HEK293T (cell line): ENCODE data around the gene FAM171A1.

Experiments
- CTCF ChIA-PET: fragments of 350-600 bp; formaldehyde crosslinking; extraction: SDS; loops from one replicate; lab custom pipeline; 2021; ENCODE audit warnings: antibody characterized with exemption, inconsistent platforms; lab: Yijun Ruan, JAX
- POLR2A ChIA-PET: fragments of 350-600 bp; formaldehyde crosslinking; extraction: SDS; loops from one replicate; lab custom pipeline; 2020; ENCODE audit warnings: antibody characterized with exemption, inconsistent platforms; lab: Yijun Ruan, JAX
- DNase-seq: peaks from one replicate; pipeline ENCODE4 v3.0.0; 2012; ENCODE audit warnings: mixed read lengths; ENCODE audit errors: extremely low spot score
- ARNT ChIP-seq: fragments of 450-650 bp; IDR thresholded peaks from 2 replicates; pipeline ENCODE4 v1.6.1; 2017; ENCODE audit warnings: mild to moderate bottlenecking
- BHLHE40 ChIP-seq: fragments of 450-650 bp; IDR thresholded peaks from 2 replicates; pipeline ENCODE4 v1.6.1; 2016; ENCODE audit warnings: mild to moderate bottlenecking, moderate library complexity, borderline replicate concordance
- CTBP1 ChIP-seq: fragments of 450-650 bp; IDR thresholded peaks from 2 replicates; pipeline ENCODE4 v1.6.1; 2016; ENCODE audit warnings: borderline replicate concordance
- ELF4 ChIP-seq: fragments of 450-650 bp; IDR thresholded peaks from 2 replicates; pipeline ENCODE4 v1.6.1; 2017; ENCODE audit warnings: antibody characterized with exemption
- FOXA1 ChIP-seq: fragments of 450-650 bp; IDR thresholded peaks from 2 replicates; pipeline ENCODE4 v1.6.1; 2016; ENCODE audit warnings: mild to moderate bottlenecking
- FOXK2 ChIP-seq: fragments of 450-650 bp; IDR thresholded peaks from 2 replicates; pipeline ENCODE4 v1.6.1; 2016; ENCODE audit warnings: mild to moderate bottlenecking
- FOXM1 ChIP-seq: fragments of 450-650 bp; IDR thresholded peaks from 2 replicates; pipeline ENCODE4 v1.6.1; 2017; ENCODE audit warnings: mild to moderate bottlenecking, borderline replicate concordance
- HDGF ChIP-seq: fragments of 450-650 bp; IDR thresholded peaks from 2 replicates; pipeline ENCODE4 v1.6.1; 2017; ENCODE audit warnings: antibody characterized with exemption, borderline replicate concordance
- L3MBTL2 ChIP-seq: fragments of 450-650 bp; conservative IDR thresholded peaks from 2 replicates; pipeline ENCODE4 v1.6.1; 2016; ENCODE audit warnings: mild to moderate bottlenecking
- LEF1 ChIP-seq: fragments of 450-650 bp; IDR thresholded peaks from 2 replicates; pipeline ENCODE4 v1.6.1; 2017; ENCODE audit warnings: mild to moderate bottlenecking, borderline replicate concordance
- NFRKB ChIP-seq: fragments of 450-650 bp; IDR thresholded peaks from 2 replicates; pipeline ENCODE4 v1.6.1; 2016; ENCODE audit warnings: mild to moderate bottlenecking, moderate library complexity
- PKNOX1 ChIP-seq: fragments of 450-650 bp; IDR thresholded peaks from 2 replicates; pipeline ENCODE4 v1.6.1; 2016
- SP1 ChIP-seq: fragments of 450-650 bp; IDR thresholded peaks from 2 replicates; pipeline ENCODE4 v1.6.1; 2017
- SUZ12 ChIP-seq: fragments of 450-650 bp; IDR thresholded peaks from 2 replicates; pipeline ENCODE4 v1.6.1; 2016; ENCODE audit warnings: mild to moderate bottlenecking
- TARDBP ChIP-seq: fragments of 450-650 bp; IDR thresholded peaks from 2 replicates; pipeline ENCODE4 v1.6.1; 2016
- ZNF384 ChIP-seq: fragments of 450-650 bp; IDR thresholded peaks from 2 replicates; pipeline ENCODE4 v1.6.1; 2016

FAM171A1 gene

DNA sequence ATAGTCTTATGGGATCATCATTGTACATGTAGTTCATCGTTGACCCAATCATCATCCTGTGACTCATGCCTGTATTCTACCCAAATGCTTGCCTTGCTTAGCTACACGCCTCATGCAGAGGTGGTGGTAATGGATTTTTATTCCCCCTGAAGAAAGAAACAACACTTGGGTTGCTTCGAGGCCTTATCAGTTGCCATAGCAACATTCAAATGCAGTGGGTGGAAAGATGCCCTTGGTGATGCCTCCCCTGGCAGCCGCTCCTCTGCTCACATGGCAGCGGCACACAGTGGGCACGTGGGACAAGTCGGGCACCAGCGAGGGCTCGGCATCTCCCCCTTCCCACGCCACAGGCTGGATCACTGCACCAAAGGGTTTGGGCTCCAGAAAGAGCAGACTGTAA is 148.6 kb downstream of the FAM171A1 start:
- CTCF ChIA-PET, result no interaction called here
- no peak for DNase-seq
- POLR2A ChIA-PET, result no interaction called here
- TF ChIP-seq ZNF384, result no peak
- TF ChIP-seq SP1, result no peak
- TF ChIP-seq TARDBP, result no peak
- TF ChIP-seq LEF1, result no peak
- no peak for TF ChIP-seq NFRKB
- no peak for TF ChIP-seq FOXK2
- TF ChIP-seq ELF4, result no peak
- no peak for TF ChIP-seq ARNT
- no peak for TF ChIP-seq FOXA1
- TF ChIP-seq FOXM1, result no peak
- no peak for TF ChIP-seq BHLHE40
- no peak for TF ChIP-seq L3MBTL2
- no peak for TF ChIP-seq CTBP1
- TF ChIP-seq PKNOX1, result no peak

GRCh38 chr10:15220445-15220844 is 150.6 kb downstream of the FAM171A1 start:
- no peak for DNase-seq
- no peak for TF ChIP-seq PKNOX1
- no peak for TF ChIP-seq NFRKB
- TF ChIP-seq ZNF384, result no peak
- TF ChIP-seq SUZ12, result no peak
- no peak for TF ChIP-seq SP1
- no peak for TF ChIP-seq TARDBP
- TF ChIP-seq FOXK2, result no peak
- TF ChIP-seq HDGF, result no peak
- TF ChIP-seq CTBP1, result no peak
- no peak for TF ChIP-seq LEF1
- ChIA-PET POLR2A (no interaction called here), CTCF (no interaction called here)

GRCh38 chr10:15216700-15217099 is 154.4 kb downstream of the FAM171A1 start:
- DNase-seq, result no peak
- TF ChIP-seq PKNOX1, result no peak
- TF ChIP-seq SUZ12, result no peak
- TF ChIP-seq TARDBP, result no peak
- TF ChIP-seq ELF4, result no peak
- no peak for TF ChIP-seq ARNT
- TF ChIP-seq CTBP1, result no peak
- TF ChIP-seq FOXK2, result no peak
- TF ChIP-seq SP1, result no peak
- no peak for TF ChIP-seq L3MBTL2
- TF ChIP-seq NFRKB, result no peak
- TF ChIP-seq BHLHE40, result no peak
- POLR2A ChIA-PET, result no interaction called here

DNA sequence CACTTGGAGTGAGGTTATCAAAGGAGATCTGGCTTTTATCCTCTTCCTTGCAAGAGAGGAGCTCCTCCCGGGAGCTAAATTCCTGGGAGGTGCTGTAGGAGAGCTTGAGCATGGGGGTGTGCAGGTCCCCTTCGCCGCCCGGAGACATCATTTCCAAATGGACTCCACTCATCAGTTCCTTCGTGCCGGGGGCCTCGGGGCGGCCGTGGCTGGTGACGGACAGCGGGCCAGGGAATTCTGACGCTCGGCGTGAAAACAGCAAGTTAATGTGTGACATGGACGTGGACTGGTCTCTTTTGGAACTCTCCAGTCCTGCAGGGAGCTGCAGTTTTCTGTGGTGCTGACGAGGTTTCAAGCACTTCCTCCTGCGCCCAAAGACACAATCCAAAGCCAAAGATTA is 156.9 kb downstream of the FAM171A1 start:
- no peak for DNase-seq
- no peak for TF ChIP-seq ARNT
- no peak for TF ChIP-seq L3MBTL2
- no peak for TF ChIP-seq BHLHE40
- TF ChIP-seq HDGF, result no peak
- no peak for TF ChIP-seq PKNOX1
- TF ChIP-seq CTBP1, result no peak
- no peak for TF ChIP-seq FOXA1
- no peak for TF ChIP-seq SP1
- no peak for TF ChIP-seq TARDBP
- TF ChIP-seq FOXK2, result no peak
- TF ChIP-seq FOXM1, result no peak
- TF ChIP-seq LEF1, result no peak
- no peak for TF ChIP-seq ZNF384
- TF ChIP-seq NFRKB, result no peak
- TF ChIP-seq ELF4, result no peak
- TF ChIP-seq SUZ12, result no peak
- POLR2A ChIA-PET, result interaction anchor here (0.9 kb wide), 1 partner anchor 10 kb away, joined by 3 read pairs; no protein-coding TSS in a partner anchor
- CTCF ChIA-PET, result interaction anchor here (0.5 kb wide), 1 partner anchor 22 kb away, joined by 3 read pairs; no protein-coding TSS in a partner anchor

More at GRCh38 chr10:15216700-15217099, 154.4 kb downstream of the FAM171A1 start:
- CTCF ChIA-PET, result no interaction called here

DNA sequence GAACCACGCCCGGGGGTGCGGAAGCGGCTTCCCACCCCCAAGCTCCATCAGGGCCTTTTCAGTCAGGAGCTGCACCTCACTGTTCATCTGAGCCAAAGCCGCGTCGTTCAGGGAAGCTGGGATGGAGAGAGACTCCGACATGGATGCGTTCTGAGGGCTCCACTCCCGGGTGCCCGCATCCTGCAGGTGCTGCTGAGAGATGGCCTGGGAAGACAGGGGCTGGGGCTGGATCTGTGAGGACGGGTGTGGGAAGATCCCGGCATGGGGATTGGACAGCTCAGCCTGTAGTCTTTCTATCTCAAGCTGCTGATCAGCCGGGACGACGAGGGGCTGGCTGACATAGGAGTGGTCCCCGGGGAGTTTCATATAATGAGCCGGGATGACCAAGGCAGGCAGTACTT is 157.6 kb downstream of the FAM171A1 start:
- DNase-seq, result no peak
- CTCF ChIA-PET, result no interaction called here
- POLR2A ChIA-PET, result interaction anchor here (0.9 kb wide), 1 partner anchor 10 kb away, joined by 3 read pairs; no protein-coding TSS in a partner anchor
- TF ChIP-seq TARDBP (no peak), CTBP1 (no peak)

DNA sequence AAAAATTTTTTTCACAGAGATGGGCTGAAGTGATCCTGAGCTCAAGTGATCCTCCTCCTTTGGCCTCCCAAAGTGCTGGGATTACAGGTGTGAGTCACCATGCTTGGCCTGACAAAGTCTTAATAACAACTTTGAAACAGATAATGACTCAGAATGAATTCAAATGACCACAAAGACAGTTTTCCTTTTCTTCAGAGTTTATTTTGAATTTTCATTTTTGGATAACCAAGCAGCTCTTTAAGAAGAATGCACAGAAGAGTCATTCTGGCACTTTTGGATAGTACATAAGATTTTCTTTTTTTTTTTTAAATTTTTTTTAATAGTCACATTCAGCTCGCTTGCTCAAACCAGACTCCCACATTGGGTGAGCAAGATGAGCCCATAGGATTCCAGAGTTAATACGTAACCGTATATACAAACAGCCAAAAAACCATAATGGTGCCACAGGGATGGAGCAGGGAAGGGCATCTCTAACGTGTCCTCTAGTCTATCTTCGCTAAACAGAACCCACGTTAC is 159.6 kb downstream of the FAM171A1 start:
- no peak for DNase-seq
- CTCF ChIA-PET, result interaction anchor here (0.7 to 1.7 kb wide), 2 partner anchors 28 to 33 kb away, joined by 5 read pairs; no protein-coding TSS in a partner anchor
- TF ChIP-seq ELF4 (no peak), SUZ12 (no peak), FOXA1 (no peak), BHLHE40 (no peak), ARNT (no peak), CTBP1 (no peak), NFRKB (no peak), L3MBTL2 (no peak), ZNF384 (no peak), PKNOX1 (no peak), FOXM1 (no peak), FOXK2 (no peak), HDGF (no peak)
- POLR2A ChIA-PET, result no interaction called here
